AG08396 (cell line): Measurements from ENCODE around the gene GATAD2A.

Experiments
- DNase-seq: peaks from one replicate; pipeline ENCODE4 v3.0.0; 2012; ENCODE audit warnings: low spot score, mixed read lengths

The GATAD2A gene

DNA sequence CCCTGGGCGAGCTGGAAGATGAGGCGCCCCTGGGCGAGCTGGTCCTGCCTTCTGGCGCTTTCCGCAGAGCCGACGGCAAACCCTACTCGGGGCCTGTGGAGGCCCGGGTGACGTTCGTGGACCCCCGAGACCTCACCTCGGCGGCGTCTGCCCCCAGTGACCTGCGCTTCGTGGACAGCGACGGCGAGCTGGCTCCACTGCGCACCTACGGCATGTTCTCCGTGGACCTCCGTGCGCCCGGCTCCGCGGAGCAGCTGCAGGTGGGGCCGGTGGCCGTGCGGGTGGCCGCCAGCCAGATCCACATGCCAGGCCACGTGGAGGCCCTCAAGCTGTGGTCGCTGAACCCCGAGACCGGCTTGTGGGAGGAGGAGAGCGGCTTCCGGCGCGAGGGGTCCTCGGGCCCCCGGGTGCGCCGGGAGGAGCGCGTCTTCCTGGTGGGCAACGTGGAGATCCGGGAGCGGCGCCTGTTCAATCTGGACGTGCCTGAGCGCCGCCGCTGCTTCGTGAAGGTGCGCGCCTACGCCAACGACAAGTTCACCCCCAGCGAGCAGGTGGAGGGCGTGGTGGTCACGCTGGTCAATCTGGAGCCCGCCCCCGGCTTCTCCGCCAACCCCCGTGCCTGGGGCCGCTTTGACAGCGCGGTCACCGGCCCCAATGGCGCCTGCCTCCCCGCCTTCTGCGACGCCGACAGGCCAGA lies 138.9 kb downstream of the GATAD2A start:
- DNase-seq, result no peak

DNA sequence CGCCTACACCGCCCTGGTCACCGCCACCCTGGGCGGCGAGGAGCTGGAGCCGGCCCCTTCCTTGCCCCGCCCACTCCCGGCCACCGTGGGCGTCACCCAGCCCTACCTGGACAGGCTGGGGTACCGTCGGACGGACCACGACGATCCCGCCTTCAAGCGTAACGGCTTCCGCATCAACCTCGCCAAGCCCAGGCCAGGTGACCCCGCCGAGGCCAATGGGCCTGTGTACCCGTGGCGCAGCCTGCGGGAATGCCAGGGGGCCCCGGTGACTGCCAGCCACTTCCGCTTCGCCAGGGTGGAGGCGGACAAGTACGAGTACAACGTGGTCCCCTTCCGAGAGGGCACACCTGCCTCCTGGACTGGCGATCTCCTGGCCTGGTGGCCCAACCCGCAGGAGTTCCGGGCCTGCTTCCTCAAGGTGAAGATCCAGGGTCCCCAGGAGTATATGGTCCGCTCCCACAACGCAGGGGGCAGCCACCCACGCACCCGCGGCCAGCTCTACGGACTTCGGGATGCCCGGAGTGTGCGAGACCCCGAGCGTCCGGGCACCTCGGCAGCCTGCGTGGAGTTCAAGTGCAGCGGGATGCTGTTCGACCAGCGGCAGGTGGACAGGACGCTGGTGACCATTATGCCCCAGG lies 139.6 kb downstream of the GATAD2A start:
- no peak for DNase-seq

GRCh38 chr19:19545707-19546106 lies 140.2 kb downstream of the GATAD2A start:
- DNase-seq, result no peak

DNA sequence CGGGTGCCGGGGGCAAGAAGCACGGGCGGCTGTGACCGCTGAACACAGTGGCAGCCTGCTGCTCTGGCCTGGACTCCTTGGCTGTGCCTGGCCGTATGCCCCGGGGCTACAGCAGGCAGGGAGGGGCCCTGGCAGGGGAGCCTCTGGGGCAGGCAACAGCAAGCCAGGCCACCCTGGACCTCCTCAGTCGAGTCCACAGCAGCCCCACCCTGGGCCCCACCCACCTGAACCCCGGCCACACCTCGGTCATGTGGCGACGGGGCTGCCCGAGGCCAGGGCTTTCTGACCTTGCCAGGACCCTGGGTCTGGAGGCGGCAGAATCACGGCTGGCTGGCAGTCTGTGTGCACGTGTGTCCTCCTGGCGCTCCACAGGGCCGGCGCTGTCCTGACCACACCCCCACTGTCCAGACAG lies 141.3 kb downstream of the GATAD2A start:
- no peak for DNase-seq

GRCh38 chr19:19547674-19548336 lies 142.3 kb downstream of the GATAD2A start:
- no peak for DNase-seq

GRCh38 chr19:19548915-19549759 lies 143.7 kb downstream of the GATAD2A start:
- DNase-seq, result no peak

DNA sequence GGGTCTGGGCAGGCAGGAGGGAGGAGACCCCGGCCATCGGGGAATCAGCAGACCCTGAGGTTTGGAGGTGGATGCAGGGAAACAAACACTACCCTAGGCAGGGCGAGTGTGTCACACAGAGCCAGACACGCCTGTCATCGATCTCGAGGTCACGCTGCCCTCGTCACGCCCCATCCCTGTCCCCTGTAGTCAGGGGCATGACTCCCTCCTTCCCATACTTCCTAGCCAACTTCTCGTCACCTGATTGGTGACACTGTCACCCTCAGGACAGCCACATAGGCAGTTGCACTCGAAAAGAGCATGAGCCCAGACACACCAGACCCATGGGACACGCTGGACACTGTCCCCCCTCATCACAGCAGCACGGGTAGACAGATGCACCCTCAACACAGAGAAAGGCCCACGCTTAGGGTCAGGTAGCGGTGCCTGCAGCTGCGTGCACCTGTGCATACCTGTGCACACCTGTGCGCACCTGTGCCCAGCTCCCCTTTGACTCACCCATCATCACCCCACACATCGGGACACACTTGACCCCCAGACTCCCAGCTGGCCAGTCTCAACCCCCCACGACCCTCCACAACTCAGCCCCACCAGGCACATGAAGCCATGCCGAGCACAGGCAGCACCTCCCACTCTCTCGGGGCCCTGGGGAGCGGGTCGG lies 144.5 kb downstream of the GATAD2A start:
- DNase-seq, result no peak

GRCh38 chr19:19550485-19550929 lies 145.0 kb downstream of the GATAD2A start:
- DNase-seq, result no peak

- DNase-seq, result no peak
Measured at GRCh38 chr19:19550972-19551852, 145.7 kb downstream of the GATAD2A start.

GRCh38 chr19:19551853-19552192 lies 146.3 kb downstream of the GATAD2A start:
- DNase-seq, result peak; percentile 78

- peak; percentile 82 for DNase-seq
Measured at GRCh38 chr19:19552798-19553197, 147.3 kb downstream of the GATAD2A start.

DNA sequence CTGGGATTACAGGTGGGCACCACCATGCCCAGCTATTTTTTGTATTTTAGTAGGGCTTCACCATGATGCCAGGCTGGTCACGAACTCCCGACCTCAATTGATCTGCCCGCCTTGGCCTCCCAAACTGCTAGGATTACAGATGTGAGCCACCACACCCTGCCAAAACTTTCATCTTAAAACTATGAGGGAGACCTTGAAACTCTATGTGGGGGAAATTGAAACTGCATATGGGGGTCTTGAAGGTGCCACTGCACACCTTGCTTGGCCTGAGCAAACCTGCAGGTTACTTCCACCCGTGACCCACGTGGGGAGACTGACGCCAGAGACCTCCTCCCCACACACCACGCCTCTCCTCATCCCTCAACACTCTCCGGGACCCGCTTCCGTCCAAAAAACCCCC lies 148.2 kb downstream of the GATAD2A start:
- no peak for DNase-seq

DNA sequence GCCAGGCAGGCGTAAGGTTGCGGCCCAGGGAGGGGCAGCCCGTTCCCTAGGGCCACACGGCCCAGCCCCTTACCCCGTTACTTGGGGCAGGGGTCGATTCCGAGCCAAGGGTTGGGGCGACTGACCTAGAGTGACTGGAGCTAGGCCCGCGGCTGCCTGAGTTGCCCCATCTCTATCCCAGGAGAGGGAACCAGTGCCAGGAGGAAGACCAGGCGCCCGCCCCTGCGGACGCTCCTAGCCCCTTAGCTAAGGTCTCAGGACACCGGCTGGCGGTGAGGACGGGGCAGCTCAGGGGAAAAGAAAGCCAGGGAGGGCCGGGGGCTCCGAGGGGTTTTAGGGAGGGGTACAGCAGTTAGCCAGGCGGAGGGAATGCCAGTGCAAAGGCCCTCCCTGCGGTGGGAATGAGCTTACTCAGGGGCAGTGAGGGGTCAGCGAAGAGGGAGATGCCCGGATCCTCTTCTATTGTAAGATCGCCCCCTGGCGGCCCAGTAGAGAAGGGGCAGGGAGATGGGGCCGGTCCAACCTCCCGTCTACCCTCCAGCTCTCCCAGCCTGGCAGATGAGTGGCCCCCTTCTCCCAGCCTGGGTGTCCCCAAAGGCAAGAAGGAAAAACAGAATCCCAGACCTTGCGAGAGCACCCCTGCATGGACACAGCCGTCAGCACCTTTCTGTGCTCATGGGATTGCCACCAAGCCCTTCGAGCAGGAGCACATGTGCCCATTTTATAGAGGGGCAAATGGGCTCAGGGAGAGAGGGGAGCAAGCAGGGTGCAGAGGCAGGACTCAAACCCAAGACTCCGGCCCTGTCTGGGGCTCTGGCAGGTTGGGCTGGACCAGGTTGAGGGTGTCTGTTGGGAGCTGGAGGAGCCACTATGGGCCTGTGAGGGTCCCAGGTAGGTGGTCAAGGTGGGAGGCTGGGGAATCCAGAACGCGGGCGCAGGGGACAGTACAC lies 148.9 kb downstream of the GATAD2A start:
- DNase-seq, result peak; percentile 79

- no peak for DNase-seq
Measured at GRCh38 chr19:19558055-19558454, 152.6 kb downstream of the GATAD2A start.
